GM18909 (cell line): Measurements from ENCODE around the gene SFT2D3.

Experiments
- ATAC-seq: cut with Tn5 transposase; IDR thresholded peaks from one replicate; pipeline ENCODE4 v1.9.1; 2021; ENCODE audit warnings: mild to moderate bottlenecking; ENCODE audit not compliant: unreplicated experiment, poor library complexity

Gene SFT2D3

DNA sequence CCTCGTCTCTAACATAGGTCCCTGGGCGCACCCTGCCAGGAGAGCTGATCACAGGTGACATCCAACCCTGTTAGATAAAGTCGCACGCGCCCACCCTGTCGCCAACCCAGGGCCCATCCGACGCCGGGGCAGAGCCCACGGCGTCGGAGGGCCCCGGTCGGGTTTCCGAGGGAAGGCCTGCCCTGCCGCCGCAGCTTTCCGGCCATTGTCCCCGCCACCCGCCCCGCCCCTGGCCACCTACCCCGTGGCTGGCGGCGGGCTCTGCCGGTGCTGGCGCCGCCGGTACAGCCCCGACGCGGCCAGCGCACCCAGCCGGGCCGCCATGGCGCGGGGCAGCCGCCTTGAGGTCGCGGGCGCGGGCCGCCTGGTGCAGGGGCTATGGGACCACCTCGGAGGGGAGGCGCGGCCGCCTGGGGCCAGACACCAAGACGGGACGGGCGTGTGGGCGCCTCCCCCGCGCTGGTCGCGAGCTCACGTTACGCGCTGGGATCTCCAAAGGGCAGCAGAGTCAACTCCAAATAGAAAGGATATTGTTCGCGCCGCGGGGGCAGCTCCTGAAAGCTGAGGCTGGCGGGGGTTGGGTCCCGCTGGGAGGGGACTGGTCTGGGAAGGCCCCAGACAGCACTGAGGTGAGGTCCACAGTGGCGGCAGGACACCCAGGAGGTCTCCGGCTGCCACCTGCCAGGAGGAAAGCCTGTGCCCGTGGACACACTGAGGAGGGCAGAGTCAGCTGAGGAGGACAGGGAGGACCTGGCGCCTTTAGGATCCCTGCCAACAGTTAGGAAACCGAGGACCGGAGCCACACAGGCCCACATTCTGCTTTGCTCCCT, 37.0 kb upstream of the SFT2D3 start:
- ATAC-seq: no peak

DNA sequence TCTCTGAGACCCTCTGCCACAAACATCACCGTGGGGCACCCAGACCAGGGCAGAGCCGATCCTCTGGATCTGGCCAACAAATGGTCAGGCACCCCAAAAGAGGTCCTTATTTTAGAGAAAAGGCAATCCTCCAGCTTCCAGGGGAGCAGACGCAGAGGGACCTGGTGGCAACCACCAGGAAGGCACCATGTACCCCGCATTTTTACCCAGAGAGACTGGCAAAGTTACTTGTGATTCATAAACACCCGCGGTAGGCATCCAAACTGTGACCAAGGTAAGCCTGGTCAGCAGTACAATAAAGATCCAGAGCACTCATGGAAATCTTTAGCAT, 36.4 kb upstream of the SFT2D3 start:
- no peak for ATAC-seq

DNA sequence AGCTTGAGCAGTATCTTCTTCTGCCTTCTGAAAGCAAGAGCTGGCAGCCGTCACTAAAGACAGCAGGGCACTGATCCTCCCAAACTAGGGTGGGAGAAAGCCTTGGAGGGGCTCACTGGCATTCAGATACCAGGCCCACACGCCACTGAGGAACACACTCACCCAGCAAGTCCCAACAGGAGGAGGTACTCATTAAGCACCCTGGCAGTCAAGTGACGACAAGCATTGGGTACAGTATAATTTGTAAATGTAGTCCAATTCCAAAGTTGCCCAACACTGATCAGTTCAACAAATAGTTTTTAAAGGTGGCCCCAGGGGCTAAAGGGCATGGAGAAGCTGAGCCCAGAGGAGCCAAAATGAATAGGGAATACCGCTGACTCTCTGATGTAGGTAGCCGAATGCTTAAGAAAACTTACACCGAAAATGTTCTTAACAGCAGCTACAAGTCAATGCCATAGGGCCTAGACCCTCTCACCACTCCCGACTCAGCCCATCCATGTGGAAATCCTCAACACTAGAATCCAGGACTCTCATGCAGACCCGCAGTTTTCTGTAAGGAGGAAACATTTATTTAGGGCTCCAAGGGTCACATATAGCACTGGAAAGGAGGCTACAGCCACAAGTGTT, 35.9 kb upstream of the SFT2D3 start:
- no peak for ATAC-seq

DNA sequence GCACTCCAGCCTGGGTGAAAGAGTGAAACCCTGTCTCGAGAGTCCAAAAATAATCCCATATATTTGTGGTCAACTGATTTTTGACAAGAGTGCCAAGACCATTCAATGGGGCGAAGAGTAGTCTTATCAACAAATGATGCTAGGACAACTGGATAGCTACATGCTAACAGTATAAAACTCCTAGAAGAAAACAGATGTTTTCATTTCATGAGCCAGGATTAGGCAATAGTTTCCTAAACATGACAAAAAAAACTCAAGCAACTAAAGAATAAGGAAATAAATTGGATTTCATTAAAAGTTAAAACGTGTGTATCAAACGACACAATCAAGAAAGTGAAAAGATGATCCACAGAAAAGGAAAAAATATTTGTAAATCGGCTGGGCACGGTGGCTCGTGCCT, 32.2 kb upstream of the SFT2D3 start:
- ATAC-seq: no peak

DNA sequence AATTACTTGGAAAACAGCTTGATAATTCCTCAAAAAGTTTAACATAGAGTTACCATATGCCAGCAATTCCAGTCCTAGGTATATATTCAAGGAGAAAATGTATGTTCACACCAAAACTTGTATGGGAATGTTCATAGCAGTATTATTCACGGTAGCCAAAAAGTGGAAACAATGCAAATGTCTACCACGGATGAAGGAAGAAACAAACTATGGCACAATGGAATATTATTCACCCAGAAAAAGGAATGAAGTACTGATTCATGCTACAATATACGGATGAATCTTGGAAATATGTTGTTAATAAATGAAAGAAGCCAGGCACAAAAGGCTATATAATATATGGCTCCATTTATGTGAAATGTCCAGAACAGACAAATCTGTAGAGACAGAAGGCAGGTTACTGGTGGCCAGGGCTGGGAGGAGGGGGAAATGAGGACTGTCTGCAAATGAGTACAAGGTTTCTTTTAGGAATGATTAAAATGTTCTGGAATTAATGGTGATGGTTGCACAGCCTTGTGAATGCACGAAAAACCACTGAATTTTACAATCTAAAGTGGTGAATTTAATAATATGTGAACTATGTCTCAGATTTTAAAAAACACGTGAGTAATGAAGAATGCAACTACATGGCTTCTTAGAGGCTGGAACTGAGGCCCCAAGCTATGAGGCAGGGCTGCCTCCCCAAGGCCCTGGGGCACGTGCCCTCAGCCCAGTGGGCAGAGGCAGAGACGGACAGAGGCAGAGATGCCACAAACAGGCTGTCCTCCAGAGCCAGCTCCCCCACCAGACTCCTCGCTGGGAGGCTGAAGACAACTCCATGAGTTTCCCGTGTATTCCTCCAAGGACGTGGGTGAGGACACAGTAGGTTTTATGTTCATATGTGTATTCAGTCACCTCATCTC, 31.0 kb upstream of the SFT2D3 start:
- ATAC-seq: no peak

DNA sequence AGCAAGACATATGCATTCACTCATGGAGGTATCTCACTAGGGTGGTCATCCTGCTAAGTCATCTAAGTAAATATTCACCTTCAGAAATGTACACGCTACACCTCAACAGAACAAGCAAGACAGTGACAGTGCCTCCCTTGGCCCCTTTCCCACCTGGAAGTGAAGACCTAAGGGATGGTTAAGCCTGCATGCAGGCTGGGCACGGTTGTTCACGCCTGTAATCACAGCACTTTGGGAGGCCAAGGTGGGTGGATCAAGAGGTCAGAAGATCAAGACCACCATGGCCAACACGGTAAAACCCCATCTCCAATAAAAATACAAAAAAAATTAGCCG, 30.4 kb upstream of the SFT2D3 start:
- ATAC-seq: no peak

DNA sequence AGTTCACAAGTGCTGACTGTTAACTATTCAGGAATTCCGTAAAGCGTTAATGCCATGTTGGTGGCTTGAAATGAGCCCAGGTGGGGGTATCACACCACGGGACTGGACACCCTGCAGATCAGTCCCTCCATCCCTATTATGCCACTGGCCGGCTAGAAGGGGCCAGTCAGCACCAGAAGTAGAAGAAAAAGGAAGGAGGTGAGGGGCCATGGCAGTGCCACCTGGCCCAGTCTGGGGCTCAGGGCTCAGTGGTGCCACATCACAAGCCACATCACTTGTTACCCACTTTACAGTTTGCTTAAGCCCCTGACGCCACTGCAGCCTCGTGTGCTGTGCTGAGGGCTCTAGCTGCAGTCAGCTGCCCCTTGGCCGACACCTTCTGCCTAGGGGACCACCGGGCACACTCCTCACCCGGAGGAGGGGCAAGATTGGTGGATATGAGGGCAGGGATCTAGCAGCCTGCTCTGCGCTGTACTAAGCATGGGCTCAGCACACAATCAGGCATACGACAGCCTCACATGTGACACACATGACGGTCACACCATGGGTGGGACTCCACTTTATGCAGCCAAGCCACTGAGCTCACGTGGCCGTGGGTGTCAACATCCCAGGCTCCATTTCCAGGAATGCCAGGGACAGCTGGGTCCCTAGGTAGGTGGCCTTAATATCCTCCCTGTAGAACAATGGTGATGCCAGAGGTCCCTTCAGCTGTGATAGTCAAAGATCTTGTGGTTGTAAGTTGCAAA, 29.6 kb upstream of the SFT2D3 start:
- no peak for ATAC-seq

DNA sequence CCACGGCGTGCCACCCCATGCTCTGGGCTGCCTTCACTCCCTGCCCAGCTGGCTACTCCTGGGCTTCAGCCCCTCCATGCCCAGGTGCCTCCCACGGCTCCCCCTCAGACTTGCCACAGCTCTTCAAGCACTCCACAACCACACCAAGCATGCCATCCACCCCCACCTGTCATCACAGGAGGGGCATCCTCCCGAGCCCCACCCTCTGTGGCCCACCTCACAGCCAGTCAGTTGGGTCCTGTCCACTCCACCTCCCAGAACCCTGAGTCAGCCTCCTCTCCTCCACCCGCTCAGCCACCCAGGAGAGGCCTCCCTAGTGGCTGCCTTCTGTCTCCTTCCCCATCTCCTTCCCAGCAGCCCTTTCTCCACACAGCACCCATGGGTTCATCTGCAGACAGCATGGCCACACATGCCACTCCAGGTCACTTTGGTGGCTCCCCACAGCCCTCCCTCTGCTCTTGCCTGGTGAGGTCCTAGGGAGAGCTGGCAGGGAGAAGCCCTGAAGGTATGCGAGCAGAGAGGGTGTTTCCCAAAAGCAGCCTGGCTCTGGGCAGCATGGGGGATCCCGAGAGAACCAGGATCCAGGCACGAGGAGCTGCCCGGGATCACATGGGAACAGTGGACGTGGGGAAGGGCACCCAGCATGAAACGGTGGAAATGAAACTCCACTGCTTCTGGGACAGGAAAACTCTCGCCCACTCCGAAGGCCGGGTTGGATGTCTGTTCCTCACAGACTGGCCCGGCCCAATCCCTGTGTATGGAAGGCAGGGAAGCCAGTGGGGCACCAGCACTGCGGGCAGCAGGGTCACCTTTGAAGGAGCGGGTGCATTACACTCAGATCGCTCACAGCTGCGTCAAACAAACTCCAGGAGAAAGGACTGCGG, 28.7 kb upstream of the SFT2D3 start:
- no peak for ATAC-seq

DNA sequence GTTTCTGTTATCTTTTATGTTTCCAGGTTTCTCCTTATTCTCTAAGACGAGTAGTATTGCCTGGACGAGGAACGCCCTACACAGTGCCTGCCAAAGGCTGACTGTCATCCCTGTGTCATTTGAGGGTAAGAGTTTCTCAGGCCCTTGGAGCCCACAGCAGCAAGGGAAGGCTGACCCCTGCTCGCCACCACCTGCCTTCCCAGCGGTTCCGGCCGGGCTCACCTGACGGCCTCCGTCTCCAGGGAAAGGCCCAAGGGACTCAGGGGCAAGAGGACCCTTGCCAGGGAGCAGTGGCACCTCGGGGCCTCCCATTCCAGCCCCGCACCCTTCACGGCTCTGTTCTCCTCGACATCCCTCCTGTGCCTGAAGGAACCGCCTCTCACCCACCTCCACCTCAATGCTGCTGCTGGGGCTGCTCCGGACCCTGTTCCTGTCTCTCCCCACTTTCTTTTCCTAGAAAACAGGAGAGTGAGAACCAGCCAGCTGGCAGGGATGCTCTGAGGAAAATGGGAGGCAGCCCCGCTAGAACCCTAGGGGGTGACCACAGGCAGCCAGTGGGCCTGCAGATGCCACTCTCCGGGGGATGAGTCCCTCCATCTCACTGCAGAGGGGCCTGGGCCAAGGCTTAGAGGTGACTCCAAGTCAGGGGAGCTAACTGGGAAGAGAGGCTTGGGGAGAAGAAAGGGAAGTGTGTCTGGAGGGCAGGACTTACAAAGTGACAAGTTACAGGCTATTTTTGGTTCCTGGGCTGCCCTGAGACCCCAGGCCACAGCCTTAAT, 27.8 kb upstream of the SFT2D3 start:
- no peak for ATAC-seq

DNA sequence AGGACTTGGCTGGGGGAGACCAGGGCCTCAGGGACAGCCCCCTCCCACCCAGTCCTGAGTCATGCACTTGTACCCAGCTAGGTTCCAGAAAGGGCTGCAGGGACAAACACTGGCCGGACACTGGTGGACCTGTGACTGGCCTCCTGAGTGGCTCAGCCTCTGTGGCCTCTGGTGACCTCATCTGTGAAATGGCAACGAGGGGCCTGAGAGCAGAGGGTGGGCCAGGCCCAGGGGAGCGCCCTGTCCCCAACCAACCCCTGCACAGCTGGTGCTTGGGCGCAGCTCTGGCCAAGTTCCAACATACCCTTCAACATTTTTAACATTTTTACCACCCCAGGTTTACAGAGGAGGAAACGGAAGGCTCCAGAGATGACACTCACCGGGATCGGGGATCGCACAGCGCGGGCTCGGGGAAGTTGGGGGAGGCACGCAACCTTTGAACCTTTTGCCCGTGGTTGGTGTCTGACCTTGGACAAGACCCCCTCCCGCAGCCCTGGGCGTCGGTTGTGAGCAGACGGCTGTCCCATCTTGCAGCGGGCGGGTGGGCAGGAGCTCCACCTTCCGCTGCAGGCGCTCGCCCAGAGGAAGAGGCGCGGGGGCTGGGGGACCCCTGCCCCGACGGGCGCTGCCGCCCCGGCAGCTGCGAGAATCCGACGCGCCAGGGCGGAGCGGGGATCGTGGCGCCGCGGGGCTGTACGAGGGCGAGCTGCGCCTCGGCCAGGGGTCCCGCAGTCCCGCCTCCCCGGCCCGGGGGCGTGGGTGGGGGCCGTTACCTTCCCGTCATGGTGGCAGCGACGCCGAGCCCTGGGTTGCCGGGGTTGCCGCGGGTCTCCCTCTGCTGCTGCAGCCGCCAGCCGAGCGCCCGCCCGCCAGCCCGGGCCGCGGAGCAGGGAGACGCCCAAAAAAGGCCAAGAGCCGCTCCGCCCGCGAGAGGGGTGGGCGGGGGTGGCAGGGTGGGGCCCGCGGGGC, 26.8 kb upstream of the SFT2D3 start:
- no peak for ATAC-seq

DNA sequence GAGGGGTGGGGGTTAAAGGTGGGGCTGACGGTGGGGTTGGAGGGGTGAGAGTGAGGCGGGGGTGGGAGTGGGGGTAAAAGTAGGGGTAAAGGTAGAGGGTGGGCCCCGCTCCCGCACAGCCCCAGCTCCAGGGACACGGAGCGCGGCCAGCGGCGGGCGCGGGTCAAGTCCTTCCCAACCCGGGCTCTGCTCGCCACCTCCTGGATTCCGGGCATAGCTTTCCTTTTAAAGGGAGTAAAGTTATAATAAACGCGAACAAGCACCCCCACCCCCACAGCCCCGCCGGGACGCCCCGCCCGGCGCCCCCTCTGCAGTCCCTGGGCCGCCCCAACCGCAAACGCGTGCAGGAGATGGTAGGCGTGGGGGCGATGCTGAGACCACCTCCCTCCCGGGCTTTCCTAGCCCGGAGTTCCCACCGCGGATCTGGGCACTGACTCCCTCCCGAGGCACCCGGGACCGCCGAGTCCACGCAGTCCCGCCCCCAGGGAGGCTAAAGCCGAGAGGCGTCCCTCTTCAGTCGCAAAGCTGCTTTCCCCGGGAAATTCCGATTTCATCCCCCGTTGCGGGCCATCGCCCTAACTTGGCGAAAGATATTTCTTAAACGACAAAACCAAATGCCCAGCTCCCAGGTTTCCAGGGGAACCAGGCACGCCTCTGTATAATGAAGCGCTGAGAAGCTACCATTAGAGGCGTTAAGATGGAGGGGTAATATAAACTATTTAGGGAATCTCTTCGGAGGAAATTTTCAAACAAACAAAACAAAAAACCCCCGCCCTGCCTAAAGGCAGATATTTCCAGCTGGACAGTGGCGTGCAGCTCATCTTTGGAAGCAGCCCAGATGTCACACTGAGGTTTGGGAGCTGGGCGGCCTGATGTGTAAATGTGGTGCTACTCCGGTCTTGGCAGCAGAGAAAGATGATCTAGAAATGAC, 25.7 kb upstream of the SFT2D3 start, which contains the start of gene LIMS2:
TSS of gene LIMS2 (minus strand) at position 200 of the 931 bp plus-strand sequence. CDS start 506 bp downstream, outside the sequence.
- ATAC-seq: no peak

DNA sequence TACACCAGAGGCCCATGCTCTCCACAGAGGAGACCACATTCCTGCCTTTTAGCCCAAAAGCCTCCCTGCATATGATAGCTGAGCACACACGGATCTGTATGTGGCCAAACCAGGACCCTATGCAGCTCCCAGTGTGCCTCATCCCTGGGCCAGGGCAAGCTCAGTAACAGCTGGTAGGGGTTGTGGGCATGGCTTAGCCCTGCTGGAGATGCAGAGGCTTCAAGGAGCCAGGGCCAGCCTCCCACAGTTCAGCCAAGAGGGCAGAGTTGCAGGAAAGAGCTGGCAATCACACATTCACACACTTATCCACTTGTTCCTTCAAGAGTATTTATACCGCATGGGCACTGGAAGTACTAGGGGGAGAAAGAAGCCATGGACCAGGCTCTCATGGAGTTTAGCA, 24.4 kb upstream of the SFT2D3 start:
- no peak for ATAC-seq

DNA sequence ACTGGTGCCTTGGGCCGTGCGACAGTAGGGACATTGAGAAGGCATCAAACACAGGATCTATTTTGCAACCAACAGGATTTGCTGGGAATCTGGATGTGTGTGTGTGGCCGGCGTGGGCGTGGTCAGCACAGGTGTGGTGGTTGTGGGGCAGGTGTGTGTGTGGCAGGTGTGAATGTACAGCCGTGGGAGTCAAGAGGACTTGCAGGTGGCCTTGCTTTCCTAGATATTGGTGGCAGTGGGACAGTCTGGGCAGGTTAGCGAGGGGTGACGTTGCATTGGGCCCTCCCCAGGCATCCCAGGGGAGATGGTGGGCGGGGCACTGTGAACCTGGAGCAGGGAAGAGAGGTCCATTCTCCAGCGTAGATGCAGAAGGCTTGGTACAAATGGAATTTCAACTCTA, 22.8 kb upstream of the SFT2D3 start:
- no peak for ATAC-seq

DNA sequence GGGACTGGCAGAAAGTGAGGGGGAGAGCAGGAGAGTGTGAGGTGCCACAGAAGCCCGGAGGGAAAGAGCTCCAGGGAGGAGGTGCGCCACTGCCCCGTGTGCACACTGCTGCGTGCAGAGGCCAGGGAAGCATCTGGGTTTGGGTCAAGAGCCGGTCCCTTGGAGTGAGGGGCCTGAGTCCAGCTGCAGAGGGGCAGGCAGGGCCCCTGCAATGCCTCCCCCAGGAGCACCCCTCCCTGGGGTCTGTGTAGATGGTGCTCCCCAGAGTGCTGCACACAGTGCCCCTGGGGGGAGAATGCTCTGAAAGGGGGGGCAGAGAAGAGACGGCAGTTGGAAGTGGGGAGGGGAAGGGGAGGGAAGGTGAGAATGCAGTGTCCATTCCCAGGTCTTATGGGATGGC, 22.3 kb upstream of the SFT2D3 start:
- no peak for ATAC-seq

DNA sequence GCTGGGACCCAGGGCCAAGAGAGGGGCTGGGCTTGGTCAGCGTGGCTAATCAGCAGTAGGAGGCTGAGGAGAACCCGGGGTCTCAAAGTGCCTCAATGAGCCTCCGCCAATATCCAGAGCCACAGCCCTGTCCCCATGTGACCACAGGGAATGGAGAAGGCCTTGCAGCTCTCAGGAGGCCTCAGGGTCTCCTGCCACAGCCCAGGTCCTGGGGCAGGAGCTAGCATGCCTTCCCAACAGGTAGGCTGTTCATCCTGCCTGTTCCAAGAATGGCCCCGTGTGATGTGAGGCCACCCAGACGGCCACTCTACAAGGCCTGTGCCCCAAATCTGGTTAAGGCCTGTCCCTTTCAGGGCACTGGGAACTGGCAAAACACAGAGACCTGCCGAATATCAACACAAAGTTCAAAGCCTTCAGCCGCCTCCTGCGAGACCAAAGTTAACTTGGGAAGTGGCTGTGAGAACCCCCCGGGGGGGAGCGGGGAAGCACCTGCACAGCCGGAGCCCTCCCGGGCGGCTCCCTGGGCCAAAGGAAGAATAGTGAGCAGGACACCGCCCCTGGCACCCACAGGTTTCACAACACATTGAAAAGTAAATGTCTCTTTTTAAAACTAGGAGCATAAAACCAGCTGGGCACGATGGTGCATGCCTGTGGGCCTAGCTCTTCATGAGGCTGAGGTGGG, 21.5 kb upstream of the SFT2D3 start:
- no peak for ATAC-seq

DNA sequence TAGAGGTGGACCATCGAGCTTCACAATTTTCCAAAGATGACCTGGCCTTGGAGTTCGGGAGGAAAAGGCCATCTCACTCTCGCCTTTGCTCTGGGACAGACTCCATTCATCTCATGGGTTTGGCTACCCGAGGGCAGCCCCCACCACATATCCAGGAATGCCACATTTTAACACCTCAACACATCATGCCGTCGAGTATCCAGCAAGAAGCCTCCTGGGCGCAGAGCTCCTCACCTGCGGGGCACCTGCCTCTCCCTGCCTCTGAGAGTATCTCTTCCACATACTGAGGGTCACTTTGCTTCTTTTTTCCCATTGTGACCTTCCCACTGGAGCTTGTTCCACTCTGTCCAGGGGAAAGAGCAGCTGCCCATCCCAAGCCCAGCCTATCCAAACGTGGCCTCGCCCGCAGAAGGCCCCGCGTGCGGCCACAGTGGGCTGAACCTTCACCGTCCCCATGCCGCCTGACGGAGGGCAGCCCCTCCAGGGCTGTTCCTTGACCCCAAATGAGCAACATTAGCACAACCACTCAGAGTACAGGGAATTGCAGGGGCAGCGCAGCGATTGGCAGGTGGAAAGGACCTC, 20.5 kb upstream of the SFT2D3 start:
- ATAC-seq: no peak
